MCF 10A (cell line): Measurements from ENCODE around the gene MDP1. TPM values are rescaled to one million over a fixed set of nuclear protein-coding genes. Genes with fewer than 3 reads are reported as not detected.
A peak's percentile ranks its signal among the peaks of the same experiment; 100 is the strongest.

Experiments used
- BruUV-seq: library from RNA; stranded (reverse); fragments of 400-500 nt; replicated peaks from 2 replicates; lab custom pipeline; 2021; lab: Mats Ljungman, UMichigan
- CTCF ChIA-PET: fragments of 300-600 bp; sonication (Branson Sonifier 250); formaldehyde crosslinking; extraction: SDS; loops from one replicate; lab custom pipeline; 2021; ENCODE audit warnings: antibody characterized with exemption, inconsistent platforms; lab: Yijun Ruan, JAX
- POLR2A ChIA-PET: fragments of 300-600, 350-650 bp; sonication (Branson Sonifier 250); formaldehyde crosslinking; extraction: SDS; loops from one replicate; lab custom pipeline; 2020; ENCODE audit warnings: antibody characterized with exemption, inconsistent platforms; lab: Yijun Ruan, JAX
- DNase-seq: peaks from one replicate; pipeline ENCODE4 v3.0.0-alpha.2; 2018; ENCODE audit not compliant: unreplicated experiment
- H3K27ac Mint-ChIP-seq: one replicate; pipeline ENCODE4 v1.8.0; 2022; ENCODE audit warnings: mild to moderate bottlenecking, low read depth, mixed read lengths; ENCODE audit not compliant: unreplicated experiment
- H3K27me3 Mint-ChIP-seq: one replicate; pipeline ENCODE4 v1.8.0; 2022; ENCODE audit warnings: mixed read lengths; ENCODE audit not compliant: insufficient read depth, unreplicated experiment
- H3K36me3 Mint-ChIP-seq: one replicate; pipeline ENCODE4 v1.8.0; 2022; ENCODE audit warnings: mild to moderate bottlenecking, moderate library complexity, mixed read lengths; ENCODE audit not compliant: insufficient read depth, unreplicated experiment
- H3K4me1 Mint-ChIP-seq: one replicate; pipeline ENCODE4 v1.8.0; 2022; ENCODE audit warnings: mixed read lengths; ENCODE audit not compliant: insufficient read depth, unreplicated experiment
- H3K4me3 Mint-ChIP-seq: one replicate; pipeline ENCODE4 v1.8.0; 2022; ENCODE audit warnings: mild to moderate bottlenecking, moderate library complexity, mixed read lengths; ENCODE audit not compliant: unreplicated experiment
- H3K9me3 Mint-ChIP-seq: one replicate; pipeline ENCODE4 v1.8.0; 2022; ENCODE audit warnings: mixed read lengths; ENCODE audit not compliant: unreplicated experiment
- CTCF ChIP-seq: fragments of 200-600 bp; IDR thresholded peaks from one replicate; pipeline ENCODE4 v1.8.0; 2022; ENCODE audit warnings: antibody characterized with exemption, mild to moderate bottlenecking; ENCODE audit not compliant: unreplicated experiment
- intact Hi-C: fragments of 100-400 bp; cut with micrococcal nuclease; formaldehyde crosslinking; loops from 2 replicates; pipeline ENCODE4 v1.14.1; 2022
- total RNA-seq: library from RNA; stranded (reverse); gene quantifications from 2 replicates; pipeline ENCODE4 v1.2.3, GENCODE V29; 2022

The MDP1 gene
- total RNA-seq, 1 experiment from 2014 or later = 20.2 TPM

- TF ChIP-seq CTCF = no peak
- Mint-ChIP-seq H3K27me3 (no peaks in the 10 kb centered on the region), H3K27ac (no peak overlapping the region), H3K36me3 (peaks cover 63% of the 10 kb centered on the region), H3K9me3 (no peaks in the 10 kb centered on the region), H3K4me1 (peaks cover 18% of the 10 kb centered on the region), H3K4me3 (no peak overlapping the region)
- no peak for DNase-seq
- POLR2A ChIA-PET = interaction anchor here (0.5 to 4.0 kb wide), 23 partner anchors 10 to 855 kb away, joined by 3 to 27 read pairs (median 4); partner anchors contain the start of genes CHMP4A, DCAF11, EMC9 and GMPR2
- intact Hi-C loops = loop anchor here (2.0 kb wide), 1 partner anchor 23 kb away; the partner anchor contains the start of gene CHMP4A
- BruUV-seq = no TSS peak
- CTCF ChIA-PET = interaction anchor here (0.7 to 7.0 kb wide), 4 partner anchors 10 to 120 kb away, joined by 3 to 51 read pairs (median 4); partner anchors contain the start of gene IRF9
These were observed 26.4 kb downstream of the MDP1 start for GRCh38 chr14:24189460-24189859.

GRCh38 chr14:24189059-24189375 lies 26.8 kb downstream of the MDP1 start:
- intact Hi-C loops = loop anchor here (2.0 kb wide), 1 partner anchor 24 kb away; the partner anchor contains the start of gene CHMP4A
- CTCF ChIA-PET = interaction anchor here (0.6 to 7.0 kb wide), 7 partner anchors 10 to 121 kb away, joined by 3 to 51 read pairs (median 3); partner anchors contain the start of genes IRF9, LTB4R2 and REC8

DNA sequence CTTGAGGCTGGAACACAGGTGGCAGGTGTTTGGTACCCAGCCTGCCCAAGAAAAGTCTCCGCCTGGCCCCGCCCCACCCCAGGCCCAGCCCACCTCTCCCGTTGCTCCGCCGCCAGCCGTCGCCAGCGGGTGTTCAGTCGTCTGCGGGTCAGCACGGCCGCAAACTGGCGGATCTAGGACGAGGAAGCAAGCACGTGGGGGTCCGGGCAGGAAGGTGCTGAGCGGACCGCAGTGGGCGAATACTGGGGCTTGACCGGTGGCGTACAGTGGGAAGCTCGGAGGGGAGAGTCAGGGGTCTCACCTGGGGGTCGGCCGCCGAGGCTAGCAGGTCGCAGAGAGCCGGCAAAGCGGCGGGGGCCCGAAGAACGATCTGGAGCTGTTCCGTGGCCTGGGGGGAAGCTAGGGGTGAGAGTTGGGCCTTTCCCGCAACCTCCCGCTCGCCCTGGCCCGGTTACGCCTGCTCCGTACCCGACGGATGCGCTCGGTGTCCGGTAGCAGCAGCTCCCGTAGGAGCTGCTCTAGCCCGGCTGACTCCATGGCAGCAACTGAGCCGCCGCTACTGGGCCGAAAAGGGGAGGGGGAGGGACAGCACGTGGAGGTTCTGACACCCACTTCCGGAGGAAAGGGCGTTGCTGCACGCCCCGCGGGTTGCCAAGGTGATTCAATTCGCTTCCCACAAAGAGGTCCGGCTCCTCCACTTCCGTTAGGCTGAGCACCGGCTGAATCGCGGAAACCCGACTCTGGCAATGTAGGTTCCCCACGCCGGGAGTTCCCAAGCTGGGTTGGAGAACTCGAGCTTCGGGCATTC lies 27.4 kb downstream of the MDP1 start, which contains the start of gene IPO4:
Gene IPO4 (minus strand): TSS at position 566 of the 808 bp plus-strand sequence. CDS start 29 bp downstream, at position 537.
- no peaks in the 10 kb centered on the region for H3K9me3 Mint-ChIP-seq
- peak within 1 kb of the TSS; percentile 81 for H3K4me3 Mint-ChIP-seq
- intact Hi-C loops = loop anchor here (2.0 kb wide), 1 partner anchor 24 kb away; the partner anchor contains the start of gene CHMP4A
- peaks cover 60% of the 10 kb centered on the region for H3K36me3 Mint-ChIP-seq
- CTCF ChIA-PET = interaction anchor here (0.6 to 7.0 kb wide), 8 partner anchors 9 to 122 kb away, joined by 3 to 51 read pairs (median 3); partner anchors contain the start of genes IRF9, LTB4R2 and REC8
- BruUV-seq = TSS peak; percentile 56
- no peak for TF ChIP-seq CTCF
- H3K27ac Mint-ChIP-seq = peak within 1 kb of the TSS; percentile 84
- peaks cover 12% of the 10 kb centered on the region for H3K4me1 Mint-ChIP-seq
- H3K27me3 Mint-ChIP-seq = no peaks in the 10 kb centered on the region
- peak; percentile 97 for DNase-seq
- POLR2A ChIA-PET = interaction anchor here (0.6 to 4.0 kb wide), 22 partner anchors 9 to 867 kb away, joined by 3 to 27 read pairs (median 4); partner anchors contain the start of genes CHMP4A, CIDEB, DCAF11 and EMC9

More at GRCh38 chr14:24189059-24189375, 26.8 kb downstream of the MDP1 start:
- Mint-ChIP-seq H3K4me3 (peak overlapping the region; percentile 81), H3K9me3 (no peaks in the 10 kb centered on the region), H3K36me3 (peaks cover 61% of the 10 kb centered on the region), H3K27me3 (no peaks in the 10 kb centered on the region), H3K27ac (peak overlapping the region; percentile 84), H3K4me1 (peaks cover 15% of the 10 kb centered on the region)
- no peak for DNase-seq
- POLR2A ChIA-PET = interaction anchor here (0.6 to 4.0 kb wide), 22 partner anchors 9 to 868 kb away, joined by 3 to 27 read pairs (median 4); partner anchors contain the start of genes CHMP4A, CIDEB, DCAF11 and EMC9
- BruUV-seq = no TSS peak
- TF ChIP-seq CTCF = no peak
